Activated CD4-positive, alpha-beta T cell treated with anti-CD3 and anti-CD28 coated beads for 36 hours (primary cell): Measurements from ENCODE around the gene RBM17. TPM values are rescaled to one million over a fixed set of nuclear protein-coding genes. Genes with fewer than 3 reads are reported as not detected.
"Not testable (repeated sequence)": the region's sequence is repeated elsewhere in the genome, so short reads cannot be mapped to it uniquely, and the experiment has no call there.

ENCODE experiments used
- ATAC-seq: fragments of 200-7000 bp; cut with Tn5 transposase; one replicate; pipeline ENCODE4 v1.10.0; 2021; ENCODE audit warnings: mild to moderate bottlenecking, moderate library complexity
- CTCF ChIA-PET: fragments of 350-600 bp; sonication (Branson Sonifier 250); formaldehyde crosslinking; loops from one replicate; lab custom pipeline; 2021; ENCODE audit warnings: antibody characterized with exemption; lab: Charles Lee
- POLR2A ChIA-PET: fragments of 350-600 bp; sonication (Branson Sonifier 250); formaldehyde crosslinking; loops from one replicate; lab custom pipeline; 2021; ENCODE audit warnings: antibody characterized with exemption, inconsistent platforms; lab: Charles Lee
- DNase-seq: peaks from one replicate; pipeline ENCODE4 v3.0.0-alpha.2; 2020
- H3K27ac Mint-ChIP-seq: one replicate; pipeline ENCODE4 v1.8.0; 2021; ENCODE audit warnings: mixed read lengths
- H3K27me3 Mint-ChIP-seq: one replicate; pipeline ENCODE4 v1.8.0; 2021; ENCODE audit warnings: mixed read lengths
- H3K36me3 Mint-ChIP-seq: one replicate; pipeline ENCODE4 v1.8.0; 2021; ENCODE audit warnings: low read depth, mixed read lengths
- H3K4me1 Mint-ChIP-seq: one replicate; pipeline ENCODE4 v1.8.0; 2021; ENCODE audit warnings: mixed read lengths
- H3K4me3 Mint-ChIP-seq: one replicate; pipeline ENCODE4 v1.8.0; 2021; ENCODE audit warnings: mild to moderate bottlenecking, moderate library complexity, mixed read lengths
- H3K9me3 Mint-ChIP-seq: one replicate; pipeline ENCODE4 v1.8.0; 2021; ENCODE audit warnings: low read depth, mixed read lengths
- intact Hi-C, 2 experiments: fragments of 100-400 bp; cut with DNase I in 1 of 2; cut with micrococcal nuclease in 1 of 2; formaldehyde crosslinking; loops; one replicate each; pipeline versions ENCODE4 v1.14.2 to v1.15.1; 2022 to 2024; cut with DNase I, micrococcal nuclease
- total RNA-seq, 2 experiments: library from RNA; stranded (reverse); gene quantifications; one replicate each; pipeline ENCODE4 v1.2.3, GENCODE V29; 2021

The RBM17 gene
- total RNA-seq, 2 experiments from 2014 or later, result 206 to 246 TPM

- CTCF ChIA-PET, result interaction anchor here (0.7 to 1.5 kb wide), 5 partner anchors 9 to 166 kb away, joined by 3 to 5 read pairs (median 3); no protein-coding TSS in a partner anchor
- H3K4me3 Mint-ChIP-seq, result no peak overlapping the region
- no peaks in the 10 kb centered on the region for H3K27me3 Mint-ChIP-seq
- intact Hi-C loops, result loop anchor here in 1 of 2 experiments (1.0 kb wide), 1 partner anchor 9 kb away; no protein-coding TSS in a partner anchor
- H3K27ac Mint-ChIP-seq, result peak overlapping the region; percentile 58
- peaks cover 14% of the 10 kb centered on the region for H3K36me3 Mint-ChIP-seq
- peaks cover 32% of the 10 kb centered on the region for H3K4me1 Mint-ChIP-seq
- ATAC-seq (no peak), DNase-seq (no peak)
- H3K9me3 Mint-ChIP-seq, result no peaks in the 10 kb centered on the region
- POLR2A ChIA-PET, result interaction anchor here (0.6 to 1.5 kb wide), 2 partner anchors 9 to 16 kb away, joined by 3 to 10 read pairs; no protein-coding TSS in a partner anchor
These were observed 31.1 kb downstream of the RBM17 start for GRCh38 chr10:6119962-6120361.

- ATAC-seq (no peak), DNase-seq (no peak)
- ChIA-PET POLR2A (no interaction called here), CTCF (interaction anchor here (0.7 to 1.1 kb wide), 2 partner anchors 10 to 166 kb away, joined by 3 read pairs; no protein-coding TSS in a partner anchor)
- H3K4me1 Mint-ChIP-seq, result peaks cover 30% of the 10 kb centered on the region
- H3K4me3 Mint-ChIP-seq, result no peak overlapping the region
- H3K27ac Mint-ChIP-seq, result no peak overlapping the region
- intact Hi-C loops, result no loop called here
- H3K27me3 Mint-ChIP-seq, result no peaks in the 10 kb centered on the region
- H3K9me3 Mint-ChIP-seq, result no peaks in the 10 kb centered on the region
- H3K36me3 Mint-ChIP-seq, result peaks cover 9% of the 10 kb centered on the region
These were observed 31.9 kb downstream of the RBM17 start for GRCh38 chr10:6120691-6121090.

DNA sequence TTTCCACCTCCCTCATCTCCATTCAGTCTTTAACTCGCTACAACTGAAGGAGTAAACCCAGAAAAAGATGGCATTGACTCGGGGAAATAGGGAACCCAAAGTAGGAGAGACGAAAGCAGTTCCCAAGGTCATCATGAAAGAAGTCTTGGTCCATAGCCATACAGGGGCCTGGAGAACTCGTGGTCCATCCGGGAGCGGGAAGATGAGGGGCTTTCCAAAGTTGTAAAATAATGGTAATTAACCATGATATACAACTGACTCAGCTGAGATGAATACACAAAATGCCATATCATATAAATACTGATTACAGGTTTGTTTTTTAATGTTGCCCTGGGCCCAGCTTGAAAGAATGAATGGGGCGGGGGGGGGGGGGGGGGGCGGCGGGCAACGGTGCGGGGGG is 32.3 kb downstream of the RBM17 start:
- intact Hi-C loops, result no loop called here
- no peaks in the 10 kb centered on the region for H3K9me3 Mint-ChIP-seq

DNA sequence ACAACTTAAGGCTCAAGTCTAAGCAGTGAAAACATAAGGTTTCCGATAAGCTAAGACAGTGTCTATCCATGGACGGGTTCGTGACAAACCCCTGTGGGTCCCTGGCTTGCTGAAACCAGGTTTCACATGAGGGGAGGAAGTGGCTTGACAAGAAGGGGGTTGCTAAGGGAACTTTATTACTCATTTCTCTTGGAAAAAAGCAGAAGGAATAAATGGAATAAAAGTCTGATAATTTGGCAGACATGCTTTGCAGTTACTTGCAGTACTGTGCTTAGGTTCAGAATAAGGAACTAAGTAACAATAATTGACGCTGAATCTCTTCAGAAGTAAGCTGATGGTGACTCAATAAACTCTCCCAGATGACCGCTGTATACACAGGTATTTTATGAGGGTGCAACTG is 34.7 kb downstream of the RBM17 start:
- no peak overlapping the region for H3K4me3 Mint-ChIP-seq
- no peak for ATAC-seq
- POLR2A ChIA-PET, result no interaction called here

More for the DNA sequence above, 32.3 kb downstream of the RBM17 start:
- Mint-ChIP-seq H3K27me3 (no peaks in the 10 kb centered on the region), H3K36me3 (peaks cover 7% of the 10 kb centered on the region), H3K27ac (no peak overlapping the region), H3K4me3 (no peak overlapping the region), H3K4me1 (peaks cover 31% of the 10 kb centered on the region)
- ChIA-PET CTCF (interaction anchor here (0.8 to 1.1 kb wide), 3 partner anchors 35 to 165 kb away, joined by 3 read pairs; partner anchors contain the start of gene PFKFB3), POLR2A (no interaction called here)
- DNase-seq (no peak), ATAC-seq (no peak)

GRCh38 chr10:6124666-6125065 is 35.8 kb downstream of the RBM17 start:
- Mint-ChIP-seq H3K9me3 (no peaks in the 10 kb centered on the region), H3K27ac (no peak overlapping the region), H3K4me3 (no peak overlapping the region), H3K4me1 (peaks cover 44% of the 10 kb centered on the region), H3K27me3 (no peaks in the 10 kb centered on the region), H3K36me3 (no peaks in the 10 kb centered on the region)
- DNase-seq (no peak), ATAC-seq (no peak)
- POLR2A ChIA-PET, result interaction anchor here (0.6 kb wide), 1 partner anchor 462 kb away, joined by 3 read pairs; no protein-coding TSS in a partner anchor
- CTCF ChIA-PET, result interaction anchor here (0.7 kb wide), 1 partner anchor 111 kb away, joined by 3 read pairs; no protein-coding TSS in a partner anchor
- intact Hi-C loops, result no loop called here

More for the DNA sequence above, 34.7 kb downstream of the RBM17 start:
- CTCF ChIA-PET, result interaction anchor here (1.3 kb wide), 1 partner anchor 14 kb away, joined by 3 read pairs; no protein-coding TSS in a partner anchor
- Mint-ChIP-seq H3K27me3 (no peaks in the 10 kb centered on the region), H3K4me1 (peaks cover 40% of the 10 kb centered on the region), H3K27ac (no peak overlapping the region), H3K36me3 (no peaks in the 10 kb centered on the region), H3K9me3 (no peaks in the 10 kb centered on the region)
- intact Hi-C loops, result no loop called here
- DNase-seq, result no peak

GRCh38 chr10:6127461-6127860 is 38.6 kb downstream of the RBM17 start:
- H3K27ac Mint-ChIP-seq, H3K4me3 Mint-ChIP-seq, H3K9me3 Mint-ChIP-seq, ATAC-seq, intact Hi-C loops, H3K36me3 Mint-ChIP-seq, DNase-seq, POLR2A ChIA-PET, H3K27me3 Mint-ChIP-seq: not testable (repeated sequence)
- CTCF ChIA-PET, result interaction anchor here (0.6 kb wide), 1 partner anchor 64 kb away, joined by 4 read pairs; no protein-coding TSS in a partner anchor
- peaks cover 53% of the 10 kb centered on the region for H3K4me1 Mint-ChIP-seq

DNA sequence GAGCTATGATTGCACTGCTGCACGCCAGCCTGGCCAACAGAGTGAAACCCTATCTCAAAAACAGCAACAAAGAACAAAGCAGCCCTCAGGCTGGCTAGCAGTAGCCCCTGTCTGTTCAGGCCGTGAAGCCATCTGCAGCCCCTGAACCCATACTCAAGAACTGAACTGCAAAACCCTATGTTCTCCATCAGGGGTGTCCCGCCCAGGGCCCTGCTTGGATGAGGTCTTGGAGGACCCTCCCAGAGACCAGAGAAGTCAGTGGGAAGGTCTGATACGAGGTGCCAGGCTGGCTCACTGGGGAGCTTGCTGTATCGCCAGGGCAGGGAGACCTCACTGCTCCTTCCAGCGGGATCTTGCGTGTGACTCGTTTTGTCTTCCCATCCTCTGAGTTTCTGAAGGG is 39.3 kb downstream of the RBM17 start:
- intact Hi-C loops, result no loop called here
- H3K36me3 Mint-ChIP-seq, result no peaks in the 10 kb centered on the region
- DNase-seq (no peak), ATAC-seq (no peak)
- CTCF ChIA-PET, result interaction anchor here (0.6 to 1.2 kb wide), 3 partner anchors 9 to 63 kb away, joined by 3 to 5 read pairs (median 4); no protein-coding TSS in a partner anchor
- H3K4me3 Mint-ChIP-seq, result no peak overlapping the region
- no peaks in the 10 kb centered on the region for H3K27me3 Mint-ChIP-seq
- H3K4me1 Mint-ChIP-seq, result peaks cover 51% of the 10 kb centered on the region
- POLR2A ChIA-PET, result no interaction called here
- H3K27ac Mint-ChIP-seq, result no peak overlapping the region
- no peaks in the 10 kb centered on the region for H3K9me3 Mint-ChIP-seq

GRCh38 chr10:6128591-6129251 is 39.9 kb downstream of the RBM17 start:
- H3K9me3 Mint-ChIP-seq, result no peaks in the 10 kb centered on the region
- H3K27ac Mint-ChIP-seq, result peak overlapping the region; percentile 82
- intact Hi-C loops, result loop anchor here in 1 of 2 experiments (1.0 kb wide), 1 partner anchor 9 kb away; no protein-coding TSS in a partner anchor
- H3K4me1 Mint-ChIP-seq, result peaks cover 44% of the 10 kb centered on the region
- ChIA-PET POLR2A (interaction anchor here (0.9 to 1.9 kb wide), 3 partner anchors 9 to 76 kb away, joined by 3 to 6 read pairs (median 4); no protein-coding TSS in a partner anchor), CTCF (interaction anchor here (0.6 to 1.3 kb wide), 4 partner anchors 8 to 47 kb away, joined by 3 to 5 read pairs (median 3); no protein-coding TSS in a partner anchor)
- no peaks in the 10 kb centered on the region for H3K36me3 Mint-ChIP-seq
- DNase-seq, result no peak
- ATAC-seq, result no peak
- no peaks in the 10 kb centered on the region for H3K27me3 Mint-ChIP-seq
- H3K4me3 Mint-ChIP-seq, result no peak overlapping the region

GRCh38 chr10:6130848-6131470 is 42.1 kb downstream of the RBM17 start:
- intact Hi-C loops, result loop anchor here in 1 of 2 experiments (1.0 kb wide), 1 partner anchor 10 kb away; no protein-coding TSS in a partner anchor
- H3K27me3 Mint-ChIP-seq, result no peaks in the 10 kb centered on the region
- ChIA-PET POLR2A (interaction anchor here (1.9 kb wide), 1 partner anchor 78 kb away, joined by 6 read pairs; no protein-coding TSS in a partner anchor), CTCF (interaction anchor here (0.6 to 1.1 kb wide), 2 partner anchors 58 to 73 kb away, joined by 3 read pairs; no protein-coding TSS in a partner anchor)
- H3K9me3 Mint-ChIP-seq, result no peaks in the 10 kb centered on the region
- H3K4me3 Mint-ChIP-seq, result no peak overlapping the region
- H3K4me1 Mint-ChIP-seq, result peaks cover 58% of the 10 kb centered on the region
- DNase-seq (no peak), ATAC-seq (no peak)
- H3K36me3 Mint-ChIP-seq, result no peaks in the 10 kb centered on the region
- H3K27ac Mint-ChIP-seq, result peak overlapping the region; percentile 25

- ATAC-seq, result no peak
- Mint-ChIP-seq H3K36me3 (no peaks in the 10 kb centered on the region), H3K27ac (no peak overlapping the region), H3K27me3 (no peaks in the 10 kb centered on the region), H3K4me3 (no peak overlapping the region), H3K4me1 (peaks cover 73% of the 10 kb centered on the region), H3K9me3 (no peaks in the 10 kb centered on the region)
- no peak for DNase-seq
- intact Hi-C loops, result no loop called here
- ChIA-PET CTCF (interaction anchor here (0.8 kb wide), 1 partner anchor 11 kb away, joined by 5 read pairs; no protein-coding TSS in a partner anchor), POLR2A (no interaction called here)
These were observed 44.7 kb downstream of the RBM17 start for GRCh38 chr10:6133331-6134098.
